ENCODE data around the gene SYNRG. TPM values are rescaled to one million over a fixed set of nuclear protein-coding genes. Genes with fewer than 3 reads are reported as not detected.
"Not testable (repeated sequence)": the region's sequence is repeated elsewhere in the genome, so short reads cannot be mapped to it uniquely, and the experiment has no call there.

The SYNRG gene, protein sequence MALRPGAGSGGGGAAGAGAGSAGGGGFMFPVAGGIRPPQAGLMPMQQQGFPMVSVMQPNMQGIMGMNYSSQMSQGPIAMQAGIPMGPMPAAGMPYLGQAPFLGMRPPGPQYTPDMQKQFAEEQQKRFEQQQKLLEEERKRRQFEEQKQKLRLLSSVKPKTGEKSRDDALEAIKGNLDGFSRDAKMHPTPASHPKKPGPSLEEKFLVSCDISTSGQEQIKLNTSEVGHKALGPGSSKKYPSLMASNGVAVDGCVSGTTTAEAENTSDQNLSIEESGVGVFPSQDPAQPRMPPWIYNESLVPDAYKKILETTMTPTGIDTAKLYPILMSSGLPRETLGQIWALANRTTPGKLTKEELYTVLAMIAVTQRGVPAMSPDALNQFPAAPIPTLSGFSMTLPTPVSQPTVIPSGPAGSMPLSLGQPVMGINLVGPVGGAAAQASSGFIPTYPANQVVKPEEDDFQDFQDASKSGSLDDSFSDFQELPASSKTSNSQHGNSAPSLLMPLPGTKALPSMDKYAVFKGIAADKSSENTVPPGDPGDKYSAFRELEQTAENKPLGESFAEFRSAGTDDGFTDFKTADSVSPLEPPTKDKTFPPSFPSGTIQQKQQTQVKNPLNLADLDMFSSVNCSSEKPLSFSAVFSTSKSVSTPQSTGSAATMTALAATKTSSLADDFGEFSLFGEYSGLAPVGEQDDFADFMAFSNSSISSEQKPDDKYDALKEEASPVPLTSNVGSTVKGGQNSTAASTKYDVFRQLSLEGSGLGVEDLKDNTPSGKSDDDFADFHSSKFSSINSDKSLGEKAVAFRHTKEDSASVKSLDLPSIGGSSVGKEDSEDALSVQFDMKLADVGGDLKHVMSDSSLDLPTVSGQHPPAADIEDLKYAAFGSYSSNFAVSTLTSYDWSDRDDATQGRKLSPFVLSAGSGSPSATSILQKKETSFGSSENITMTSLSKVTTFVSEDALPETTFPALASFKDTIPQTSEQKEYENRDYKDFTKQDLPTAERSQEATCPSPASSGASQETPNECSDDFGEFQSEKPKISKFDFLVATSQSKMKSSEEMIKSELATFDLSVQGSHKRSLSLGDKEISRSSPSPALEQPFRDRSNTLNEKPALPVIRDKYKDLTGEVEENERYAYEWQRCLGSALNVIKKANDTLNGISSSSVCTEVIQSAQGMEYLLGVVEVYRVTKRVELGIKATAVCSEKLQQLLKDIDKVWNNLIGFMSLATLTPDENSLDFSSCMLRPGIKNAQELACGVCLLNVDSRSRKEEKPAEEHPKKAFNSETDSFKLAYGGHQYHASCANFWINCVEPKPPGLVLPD (N-terminal part only)
- 10 to 100 TPM; 36.8 to 42.3 (median 40.8) TPM for polyA plus RNA-seq (ENCODE audit: insufficient read length in 4 of 4)

- DNase-seq (ENCODE audit: low read depth in 4 of 4, low spot score in 3 of 4): peak; percentile 87 to 91 (median 90)
Measured at GRCh38 chr17:37609170-37610040, at the start of gene SYNRG. Gene SYNRG, minus strand, starts transcription at chr17:37609418. Its CDS starts 63 bp downstream, at chr17:37609355.

- no peak for DNase-seq (ENCODE audit: low read depth in 4 of 4, low spot score in 3 of 4)
Measured at GRCh38 chr17:37657202-37657601, 48.0 kb upstream of the SYNRG start.

DNA sequence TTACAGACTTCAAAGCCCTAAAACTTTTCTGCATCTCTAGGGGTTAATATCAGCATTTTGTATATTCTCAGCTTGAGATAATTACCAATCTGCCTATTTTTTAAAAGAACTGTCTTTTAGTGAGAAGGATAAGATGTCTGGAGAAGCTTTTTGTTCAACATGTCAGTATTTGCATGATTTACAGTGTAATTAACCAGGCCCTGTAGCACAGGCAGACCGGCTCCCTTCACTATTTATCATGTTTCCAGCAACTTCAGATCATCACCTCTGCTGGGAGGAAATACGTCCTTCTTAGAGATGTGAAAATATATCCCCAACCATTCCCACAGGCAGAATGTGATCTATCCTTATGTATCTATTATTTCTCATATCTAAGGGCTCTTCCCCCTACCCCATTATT, 42.6 kb upstream of the SYNRG start:
- no peak for DNase-seq (ENCODE audit: low read depth in 4 of 4, low spot score in 3 of 4)

- no peak for DNase-seq (ENCODE audit: low read depth in 4 of 4, low spot score in 3 of 4)
Measured at GRCh38 chr17:37650419-37651003, 41.3 kb upstream of the SYNRG start.

DNA sequence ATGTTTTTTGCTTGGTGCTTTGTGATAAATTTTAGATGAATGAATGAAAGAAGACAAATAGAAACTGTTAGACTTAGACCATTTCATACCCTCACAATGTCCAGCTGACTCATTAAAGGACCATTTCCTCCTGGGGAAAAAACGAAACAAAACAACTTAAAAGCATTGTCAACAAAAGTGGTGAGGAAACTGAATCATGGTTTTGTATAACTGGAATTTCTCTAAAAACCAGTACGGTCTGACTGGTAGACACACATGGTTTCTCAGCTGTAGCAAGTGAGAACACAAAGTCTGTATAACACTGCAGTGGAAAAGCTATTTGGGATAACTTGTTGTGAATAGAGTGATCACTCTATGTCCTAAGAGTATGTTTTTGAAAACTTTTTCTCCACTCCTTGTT, 39.3 kb upstream of the SYNRG start:
- no peak for DNase-seq (ENCODE audit: low read depth in 4 of 4, low spot score in 3 of 4)

DNA sequence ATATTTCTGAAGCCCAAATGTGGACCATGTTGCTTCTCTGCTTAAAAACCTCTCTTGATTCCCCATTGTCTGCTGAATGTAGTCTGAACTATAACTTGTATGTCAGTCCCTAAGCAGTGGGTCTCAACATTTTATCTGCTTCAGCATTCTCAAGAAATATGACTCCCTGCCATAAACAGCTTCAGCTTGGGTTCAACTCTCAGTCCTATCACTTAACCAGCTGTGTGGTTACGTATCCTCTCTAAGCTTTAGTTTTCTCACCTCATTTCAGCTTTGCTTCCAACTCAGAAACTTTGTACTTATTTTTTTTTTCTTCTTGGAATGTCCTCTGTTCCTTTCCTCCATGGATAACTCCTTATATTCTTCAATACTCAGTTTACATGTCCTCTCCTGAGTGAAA, 38.6 kb upstream of the SYNRG start:
- DNase-seq (ENCODE audit: low read depth in 4 of 4, low spot score in 3 of 4): no peak

GRCh38 chr17:37643869-37644268, 34.7 kb upstream of the SYNRG start:
- no peak for DNase-seq (ENCODE audit: low read depth in 4 of 4, low spot score in 3 of 4)

DNA sequence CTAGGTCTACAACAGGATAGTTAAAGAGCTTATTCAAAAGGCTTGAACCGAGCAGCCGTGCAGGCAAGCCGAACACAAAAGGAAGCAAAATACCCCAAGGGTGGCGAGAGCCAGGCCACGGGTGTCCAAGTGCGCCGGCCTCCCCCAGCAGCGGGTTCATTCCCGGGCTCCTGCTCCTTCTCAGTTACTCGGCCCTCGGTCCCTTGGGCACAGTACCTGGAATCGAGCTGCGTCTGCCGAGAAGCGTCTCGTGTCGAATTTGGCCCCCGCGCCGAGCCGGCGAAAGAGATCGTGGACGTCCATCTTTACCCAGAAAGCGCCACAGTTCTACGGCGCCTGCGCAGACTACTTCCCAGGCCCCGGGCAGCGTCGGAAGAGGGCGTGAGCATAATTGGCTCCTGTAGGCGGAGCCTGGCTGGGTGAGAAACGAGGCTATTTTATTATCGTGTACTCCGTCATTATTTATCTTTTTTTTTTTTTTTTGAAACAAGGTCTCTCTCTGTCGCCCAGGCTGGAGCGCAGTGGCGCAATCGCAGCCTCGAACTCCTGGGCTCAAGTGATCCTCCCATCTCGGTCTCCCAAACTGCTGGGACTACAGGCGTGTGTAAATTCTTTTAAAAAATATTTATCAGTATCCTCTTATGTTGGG, 34.0 kb upstream of the SYNRG start, which contains the start of gene DDX52:
TSS of gene DDX52 (minus strand) at position 329 of the 649 bp plus-strand sequence. CDS start at position 303, 26 bp downstream.
- DNase-seq (ENCODE audit: low read depth in 4 of 4, low spot score in 3 of 4): peak; percentile 85 to 88 (median 86)

- DNase-seq (ENCODE audit: low read depth in 4 of 4, low spot score in 3 of 4): peak in 1 of 4 donors; percentile 22
Measured at GRCh38 chr17:37642681-37643080, 33.5 kb upstream of the SYNRG start.

DNA sequence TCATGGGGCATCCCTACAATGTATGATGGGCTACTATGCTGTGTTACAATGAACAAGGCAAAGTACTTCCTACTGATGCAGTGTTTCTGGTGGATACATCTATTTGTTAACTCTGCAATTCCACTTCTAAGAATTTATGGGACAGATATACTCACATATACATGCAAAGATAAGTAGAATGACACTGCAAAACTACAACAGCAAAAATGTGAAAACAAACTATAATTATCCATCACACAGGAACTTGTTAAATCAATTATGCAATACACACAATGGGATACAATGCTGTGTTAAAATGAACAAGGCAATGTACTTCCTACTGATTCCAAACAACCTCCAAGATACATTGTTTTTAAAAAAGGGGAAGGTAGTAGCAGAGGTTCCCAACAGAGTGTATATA, 30.8 kb upstream of the SYNRG start:
- no peak for DNase-seq (ENCODE audit: low read depth in 4 of 4, low spot score in 3 of 4)

DNA sequence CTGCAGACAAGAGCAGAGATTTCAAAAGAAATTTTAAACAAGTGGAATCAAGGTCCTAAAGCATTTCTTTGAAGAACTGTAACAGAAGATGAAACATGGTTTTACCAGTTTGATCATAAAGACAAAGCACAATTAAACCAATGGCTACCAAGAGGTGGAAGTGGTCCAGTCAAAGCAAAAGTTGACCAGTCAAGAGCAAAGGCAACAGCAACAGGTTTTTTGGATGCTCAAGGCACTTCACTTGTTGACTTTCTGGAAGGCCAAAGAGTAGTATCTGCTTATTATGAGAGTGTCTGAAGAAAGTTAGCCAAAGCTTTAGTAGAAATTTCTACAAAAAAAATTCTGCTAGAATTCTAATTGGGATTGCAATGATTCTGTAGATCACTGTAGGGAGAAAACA, 28.7 kb upstream of the SYNRG start:
- no peak for DNase-seq (ENCODE audit: low read depth in 4 of 4, low spot score in 3 of 4)

- DNase-seq (ENCODE audit: low read depth in 4 of 4, low spot score in 3 of 4): not testable (repeated sequence)
Measured at GRCh38 chr17:37616430-37616829, 7.2 kb upstream of the SYNRG start.

GRCh38 chr17:37614823-37615222, 5.6 kb upstream of the SYNRG start:
- no peak for DNase-seq (ENCODE audit: low read depth in 4 of 4, low spot score in 3 of 4)

DNA sequence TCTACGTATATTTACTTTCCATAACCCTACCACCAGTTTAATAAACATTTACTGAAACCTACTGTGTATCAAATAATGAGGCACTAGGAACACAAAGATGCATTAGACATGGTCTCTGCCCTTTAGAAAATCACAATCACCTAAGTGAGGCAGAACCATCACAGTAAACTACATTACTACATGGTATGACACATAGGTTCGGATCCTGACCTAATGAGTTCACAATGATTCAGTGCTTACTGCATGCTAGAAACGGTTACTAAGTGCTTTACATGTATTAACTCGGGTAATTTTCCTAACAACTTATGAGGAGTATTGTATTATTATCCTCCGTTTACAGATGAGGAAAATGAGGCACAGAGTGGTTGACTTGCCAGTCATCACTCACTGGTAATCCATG, 5.2 kb upstream of the SYNRG start:
- DNase-seq (ENCODE audit: low read depth in 4 of 4, low spot score in 3 of 4): no peak

- DNase-seq (ENCODE audit: low read depth in 4 of 4, low spot score in 3 of 4): no peak
Measured at GRCh38 chr17:37610971-37611370, 1.8 kb upstream of the SYNRG start.

DNA sequence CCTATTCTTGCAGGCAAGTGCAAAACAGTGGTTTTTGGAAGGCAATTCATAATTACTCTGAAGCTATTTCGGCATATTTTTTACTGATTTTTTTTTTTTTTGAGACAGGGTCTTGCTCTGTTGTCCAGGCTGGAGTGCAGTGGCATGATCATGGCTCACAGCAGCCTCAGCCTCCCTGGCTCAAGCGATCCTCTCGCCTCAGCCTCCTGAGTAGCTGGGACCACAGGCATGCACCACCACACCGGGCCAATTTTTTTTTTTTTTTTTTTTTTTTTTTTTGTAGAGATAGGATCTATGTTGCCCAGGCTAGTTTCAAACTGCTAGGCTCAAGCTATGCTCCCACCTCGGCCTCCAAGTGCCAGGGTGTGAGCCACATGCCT, 813 bp upstream of the SYNRG start:
- DNase-seq (ENCODE audit: low read depth in 4 of 4, low spot score in 3 of 4): not testable (repeated sequence)

DNA sequence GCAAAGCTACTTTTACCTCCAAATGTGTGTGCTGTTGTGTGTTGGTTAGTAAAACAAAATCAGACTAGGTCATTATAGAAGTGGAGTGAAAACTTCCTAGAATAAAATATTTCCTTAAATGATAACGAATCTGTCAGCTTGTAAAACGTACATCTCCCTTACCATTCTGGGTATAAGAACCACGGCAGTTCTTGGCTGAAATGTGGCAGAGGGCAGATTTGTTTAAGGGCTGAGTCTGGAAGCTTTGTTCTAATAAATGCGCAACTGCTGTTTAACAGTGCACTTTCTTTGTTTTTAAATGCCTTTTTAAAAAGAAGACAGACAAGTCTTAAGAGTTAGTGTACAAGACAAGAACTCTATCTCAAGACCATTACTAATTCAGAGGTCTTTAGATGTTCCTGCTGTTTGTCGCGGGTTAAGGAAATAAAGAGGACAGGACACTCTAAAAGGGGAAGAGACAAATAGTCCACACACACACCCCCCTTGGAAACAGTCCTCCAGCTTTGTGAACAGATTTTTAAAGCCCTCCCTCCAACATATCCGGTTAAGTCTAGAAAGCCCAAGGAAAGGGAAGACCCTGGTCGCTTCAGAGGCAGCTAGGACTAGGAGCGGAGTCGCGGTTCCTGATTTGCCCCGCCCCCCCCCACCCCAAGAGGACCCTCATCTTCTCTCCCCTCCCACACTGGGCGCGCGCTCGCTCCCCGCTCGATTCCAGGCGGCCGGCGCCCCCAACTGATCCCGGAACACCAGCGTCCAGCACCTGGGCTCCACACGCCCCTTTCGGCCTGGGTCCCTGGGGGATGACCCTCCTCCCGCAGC, 658 bp downstream of the SYNRG start:
- DNase-seq (ENCODE audit: low read depth in 4 of 4, low spot score in 3 of 4): peak; percentile 32 to 60 (median 44)
